ENCODE results near the gene DNAH7. TPM values are rescaled to one million over a fixed set of nuclear protein-coding genes. Genes with fewer than 3 reads are reported as not detected.

Gene DNAH7
- total RNA-seq, 2 experiments from 2014 or later, result not detected

DNA sequence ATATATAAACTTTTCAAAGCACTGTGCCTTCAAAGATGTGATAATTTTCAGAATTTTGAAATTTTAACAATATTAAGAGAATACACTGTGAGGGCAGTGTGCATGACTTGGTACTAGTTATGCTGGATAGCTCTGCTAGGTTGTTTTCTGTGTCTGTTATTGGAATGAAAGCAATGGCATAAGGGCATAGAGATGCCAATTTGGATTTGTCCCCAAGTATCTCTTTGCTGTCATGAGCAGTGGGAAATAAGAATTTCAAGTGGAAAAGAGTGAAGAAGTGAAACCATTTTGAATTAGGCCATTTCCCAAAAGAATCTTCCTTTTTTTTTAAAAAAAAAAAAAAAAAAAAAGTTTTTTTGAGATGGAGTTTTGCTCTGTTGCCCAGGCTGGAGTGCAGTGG, 334.8 kb downstream of the DNAH7 start:
- Mint-ChIP-seq H3K4me1 (peaks cover 2% of the 10 kb centered on the region), H3K9me3 (peaks cover 2% of the 10 kb centered on the region), H3K36me3 (ENCODE audit: low read depth) (peaks cover 41% of the 10 kb centered on the region), H3K27ac (no peak overlapping the region), H3K27me3 (no peaks in the 10 kb centered on the region), H3K4me3 (no peak overlapping the region)
- CTCF ChIA-PET, result no interaction called here
- no peak for DNase-seq
- POLR2A ChIA-PET, result no interaction called here

DNA sequence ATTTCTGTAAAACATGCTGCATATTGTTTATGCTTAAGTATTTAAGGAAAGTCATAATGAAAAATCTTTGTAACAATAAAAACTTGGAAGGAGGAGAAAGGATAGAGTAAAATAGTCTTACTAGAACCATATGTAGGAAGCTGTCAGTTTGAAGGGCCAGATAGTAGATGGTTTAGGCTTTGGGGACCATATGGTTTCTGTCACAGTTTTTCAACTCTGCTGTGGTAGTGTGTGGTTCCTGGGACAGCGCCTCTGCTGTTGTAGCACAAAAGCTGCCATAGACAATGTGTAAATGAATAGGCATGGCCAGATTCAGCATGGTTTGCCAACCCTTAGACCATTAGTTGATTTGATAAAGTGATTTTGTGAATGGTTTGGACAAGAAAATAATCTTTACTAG, 336.1 kb downstream of the DNAH7 start:
- Mint-ChIP-seq H3K36me3 (ENCODE audit: low read depth) (peaks cover 41% of the 10 kb centered on the region), H3K27me3 (no peaks in the 10 kb centered on the region), H3K9me3 (peaks cover 2% of the 10 kb centered on the region), H3K27ac (no peak overlapping the region), H3K4me3 (no peak overlapping the region), H3K4me1 (peaks cover 2% of the 10 kb centered on the region)
- POLR2A ChIA-PET, result no interaction called here
- CTCF ChIA-PET, result no interaction called here
- DNase-seq, result no peak

DNA sequence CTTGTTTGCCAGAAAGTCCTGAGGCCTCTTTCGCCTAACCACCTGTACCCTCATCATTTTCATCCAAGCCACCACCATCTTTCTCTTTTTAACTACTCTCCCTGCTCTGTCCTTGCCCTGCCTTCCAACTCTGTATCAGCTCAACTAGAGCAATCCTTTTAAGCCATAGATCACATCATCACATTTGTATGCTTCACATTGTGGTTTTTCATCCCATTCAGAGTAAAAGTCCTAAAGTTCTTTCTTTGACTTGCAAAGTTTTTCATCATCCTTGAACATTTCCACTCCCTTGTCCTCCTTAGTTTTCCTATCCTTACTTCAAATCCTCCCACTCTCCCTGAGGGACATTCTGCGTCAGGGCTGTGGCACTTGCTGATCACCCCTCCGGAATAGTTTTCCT, 337.7 kb downstream of the DNAH7 start:
- CTCF ChIA-PET, result no interaction called here
- H3K4me3 Mint-ChIP-seq, result no peak overlapping the region
- no peak for DNase-seq
- peaks cover 38% of the 10 kb centered on the region for H3K36me3 Mint-ChIP-seq (ENCODE audit: low read depth)
- POLR2A ChIA-PET, result no interaction called here
- peaks cover 2% of the 10 kb centered on the region for H3K9me3 Mint-ChIP-seq
- no peaks in the 10 kb centered on the region for H3K27me3 Mint-ChIP-seq
- peaks cover 2% of the 10 kb centered on the region for H3K4me1 Mint-ChIP-seq
- H3K27ac Mint-ChIP-seq, result no peak overlapping the region

DNA sequence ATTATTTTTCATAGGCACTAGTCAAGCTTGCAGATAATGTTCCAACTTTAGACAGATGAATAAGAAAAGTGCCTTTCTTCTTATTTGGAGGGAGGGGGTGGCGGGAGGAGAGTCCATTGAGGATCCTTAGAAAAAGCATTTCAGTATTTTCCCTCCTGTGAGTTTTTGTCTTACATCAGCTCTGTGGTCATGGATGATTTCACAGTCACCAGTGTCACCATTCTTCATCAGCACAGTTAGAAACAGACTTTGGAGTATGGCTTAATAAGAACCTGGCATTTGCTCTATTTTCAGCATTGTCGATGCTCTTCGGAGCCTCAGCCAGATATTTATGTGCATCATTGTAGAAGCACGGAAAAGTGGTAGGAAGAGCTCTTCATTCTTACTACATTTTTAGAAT, 341.5 kb downstream of the DNAH7 start:
- H3K4me3 Mint-ChIP-seq, result no peak overlapping the region

DNA sequence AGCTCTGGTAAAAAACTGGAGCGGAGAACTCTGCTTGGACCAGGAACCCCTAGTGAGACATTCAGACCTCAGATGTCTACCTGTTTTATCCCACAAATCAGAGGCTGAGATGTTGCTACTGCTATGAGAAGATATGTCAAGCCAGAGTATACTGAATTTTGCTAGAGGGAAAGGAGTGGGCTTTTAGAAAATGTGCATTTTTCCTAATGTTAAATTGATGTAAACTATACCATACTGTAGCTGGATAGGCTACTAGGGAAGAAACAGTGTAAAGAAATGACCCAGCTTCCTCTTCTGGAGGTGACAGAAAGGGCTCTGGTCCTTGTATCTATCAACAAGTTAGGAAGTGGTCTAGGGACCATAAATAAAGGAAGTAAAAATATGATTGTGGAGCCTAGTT, 346.6 kb downstream of the DNAH7 start:
- CTCF ChIA-PET, result no interaction called here

More for the DNA sequence above, 341.5 kb downstream of the DNAH7 start:
- peaks cover 2% of the 10 kb centered on the region for H3K9me3 Mint-ChIP-seq
- ChIA-PET POLR2A (no interaction called here), CTCF (interaction anchor here (0.5 kb wide), 1 partner anchor 229 kb away, joined by 7 read pairs; no protein-coding TSS in a partner anchor)
- H3K27me3 Mint-ChIP-seq, result no peaks in the 10 kb centered on the region
- no peak overlapping the region for H3K27ac Mint-ChIP-seq
- peaks cover 34% of the 10 kb centered on the region for H3K36me3 Mint-ChIP-seq (ENCODE audit: low read depth)
- DNase-seq, result no peak
- peaks cover 2% of the 10 kb centered on the region for H3K4me1 Mint-ChIP-seq

DNA sequence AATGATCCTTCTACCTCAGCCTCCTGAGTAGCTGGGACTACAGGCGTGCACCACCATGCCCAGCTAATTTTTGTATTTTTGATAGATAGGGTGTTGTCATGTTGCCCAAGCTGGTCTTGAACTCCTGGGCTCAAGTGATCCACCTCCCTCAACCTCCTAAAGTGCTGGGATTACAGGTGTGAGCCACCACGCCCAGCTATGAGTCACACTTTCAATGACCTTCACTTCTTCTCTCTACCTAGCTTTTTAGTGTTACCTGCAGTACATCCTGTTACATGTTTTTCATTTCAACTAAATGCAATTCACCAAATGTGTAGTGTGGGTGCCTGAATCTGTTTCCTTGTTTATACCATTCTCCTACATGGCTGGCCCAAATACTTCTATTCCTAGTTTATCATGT, 347.6 kb downstream of the DNAH7 start:
- Mint-ChIP-seq H3K36me3 (ENCODE audit: low read depth) (peaks cover 35% of the 10 kb centered on the region), H3K27ac (no peak overlapping the region), H3K27me3 (no peaks in the 10 kb centered on the region), H3K4me1 (peaks cover 4% of the 10 kb centered on the region), H3K4me3 (no peak overlapping the region), H3K9me3 (no peaks in the 10 kb centered on the region)
- CTCF ChIA-PET, result interaction anchor here (1.2 kb wide), 1 partner anchor 19 kb away, joined by 3 read pairs; no protein-coding TSS in a partner anchor
- POLR2A ChIA-PET, result no interaction called here
- no peak for DNase-seq

More for the DNA sequence above, 346.6 kb downstream of the DNAH7 start:
- H3K27ac Mint-ChIP-seq, result no peak overlapping the region
- H3K27me3 Mint-ChIP-seq, result no peaks in the 10 kb centered on the region
- H3K4me3 Mint-ChIP-seq, result no peak overlapping the region
- H3K4me1 Mint-ChIP-seq, result peaks cover 4% of the 10 kb centered on the region
- peaks cover 25% of the 10 kb centered on the region for H3K36me3 Mint-ChIP-seq (ENCODE audit: low read depth)
- no peaks in the 10 kb centered on the region for H3K9me3 Mint-ChIP-seq
- no peak for DNase-seq
- POLR2A ChIA-PET, result no interaction called here

DNA sequence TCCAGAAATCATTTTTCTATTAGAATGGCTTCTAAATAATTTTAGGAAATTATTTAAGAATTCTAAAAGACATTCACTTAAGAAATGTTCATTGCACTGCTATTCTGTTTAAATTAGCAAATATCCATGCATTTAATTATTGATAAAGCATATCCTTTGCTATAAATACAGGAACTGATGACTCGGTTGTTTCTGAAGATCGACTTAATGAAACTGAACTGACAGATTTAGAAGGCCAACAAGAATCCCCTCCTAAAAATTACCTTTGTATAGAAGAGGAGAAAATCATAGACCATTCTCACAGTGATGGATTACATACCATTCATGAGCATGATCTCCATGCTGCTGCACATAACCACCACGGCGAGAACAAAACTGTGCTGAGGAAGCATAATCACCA, 352.2 kb downstream of the DNAH7 start:
- no peak for DNase-seq
- Mint-ChIP-seq H3K4me1 (peaks cover 4% of the 10 kb centered on the region), H3K27ac (no peak overlapping the region), H3K9me3 (no peaks in the 10 kb centered on the region), H3K27me3 (no peaks in the 10 kb centered on the region), H3K4me3 (no peak overlapping the region), H3K36me3 (ENCODE audit: low read depth) (peaks cover 43% of the 10 kb centered on the region)
- ChIA-PET CTCF (no interaction called here), POLR2A (no interaction called here)

DNA sequence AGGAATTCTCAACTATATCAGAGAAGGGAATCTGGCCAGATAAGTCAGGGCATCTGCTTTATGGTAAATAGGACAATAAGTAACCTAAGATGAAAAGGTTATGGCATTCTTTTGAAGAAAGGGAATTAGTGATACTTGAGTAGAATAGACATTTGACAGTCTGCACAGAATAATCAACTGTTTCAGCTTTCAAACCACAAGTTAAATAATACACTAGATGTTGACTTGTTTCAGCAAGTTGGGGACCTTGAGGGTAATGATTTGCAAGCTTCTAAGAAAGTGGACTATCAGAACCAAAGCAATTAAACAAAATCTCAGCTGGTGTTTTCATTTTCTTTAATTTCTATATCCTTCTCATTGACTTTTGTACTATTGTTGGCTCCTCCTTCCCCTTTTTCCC, 357.2 kb downstream of the DNAH7 start:
- Mint-ChIP-seq H3K9me3 (no peaks in the 10 kb centered on the region), H3K36me3 (ENCODE audit: low read depth) (peaks cover 38% of the 10 kb centered on the region), H3K4me3 (no peak overlapping the region), H3K27ac (no peak overlapping the region), H3K4me1 (no peaks in the 10 kb centered on the region), H3K27me3 (no peaks in the 10 kb centered on the region)
- no peak for DNase-seq
- ChIA-PET CTCF (no interaction called here), POLR2A (no interaction called here)

DNA sequence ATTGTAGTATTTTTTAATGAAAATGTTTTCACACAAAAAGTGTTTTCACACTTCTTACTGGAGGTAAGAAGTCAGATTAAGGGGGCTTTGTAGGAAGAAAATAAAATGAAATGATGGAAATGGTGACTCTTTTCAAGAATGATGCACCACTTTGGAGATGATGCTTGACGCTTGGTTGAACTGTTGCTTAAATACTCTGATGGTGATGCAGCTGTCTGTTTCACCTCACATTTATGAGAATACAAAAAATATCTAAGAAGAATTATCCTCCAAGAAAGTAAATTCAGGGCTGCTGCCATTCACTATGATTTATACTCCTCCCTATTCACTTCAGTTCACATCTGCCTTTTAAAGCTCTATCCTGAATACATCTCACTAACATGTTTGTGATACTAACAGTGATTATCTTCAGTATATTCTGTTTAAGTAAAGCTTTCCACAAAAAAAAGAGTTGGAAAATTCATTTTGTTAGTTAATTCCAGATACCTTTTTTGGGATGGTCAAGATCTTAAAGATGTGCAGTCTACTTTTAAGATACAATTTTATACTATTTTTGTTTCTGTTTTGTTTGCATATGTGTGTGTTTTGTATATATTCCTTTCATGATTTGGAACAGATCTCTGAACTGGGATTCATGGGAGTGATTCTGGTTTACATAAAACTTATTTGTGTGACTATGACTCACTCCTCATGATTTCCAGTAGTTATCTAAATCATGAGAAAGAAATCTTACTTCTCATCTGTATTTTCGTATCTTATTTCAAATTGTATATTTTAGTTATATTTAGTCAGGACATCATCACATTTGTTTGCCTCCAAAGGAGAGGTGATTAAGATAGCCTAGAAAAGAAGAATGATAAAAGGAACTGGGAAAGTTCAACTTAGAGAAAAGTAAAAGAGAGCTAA, 358.5 kb downstream of the DNAH7 start:
- Mint-ChIP-seq H3K27ac (no peak overlapping the region), H3K4me1 (no peaks in the 10 kb centered on the region), H3K4me3 (no peak overlapping the region), H3K36me3 (ENCODE audit: low read depth) (peaks cover 31% of the 10 kb centered on the region), H3K27me3 (no peaks in the 10 kb centered on the region), H3K9me3 (no peaks in the 10 kb centered on the region)
- DNase-seq, result no peak
- ChIA-PET CTCF (no interaction called here), POLR2A (no interaction called here)

DNA sequence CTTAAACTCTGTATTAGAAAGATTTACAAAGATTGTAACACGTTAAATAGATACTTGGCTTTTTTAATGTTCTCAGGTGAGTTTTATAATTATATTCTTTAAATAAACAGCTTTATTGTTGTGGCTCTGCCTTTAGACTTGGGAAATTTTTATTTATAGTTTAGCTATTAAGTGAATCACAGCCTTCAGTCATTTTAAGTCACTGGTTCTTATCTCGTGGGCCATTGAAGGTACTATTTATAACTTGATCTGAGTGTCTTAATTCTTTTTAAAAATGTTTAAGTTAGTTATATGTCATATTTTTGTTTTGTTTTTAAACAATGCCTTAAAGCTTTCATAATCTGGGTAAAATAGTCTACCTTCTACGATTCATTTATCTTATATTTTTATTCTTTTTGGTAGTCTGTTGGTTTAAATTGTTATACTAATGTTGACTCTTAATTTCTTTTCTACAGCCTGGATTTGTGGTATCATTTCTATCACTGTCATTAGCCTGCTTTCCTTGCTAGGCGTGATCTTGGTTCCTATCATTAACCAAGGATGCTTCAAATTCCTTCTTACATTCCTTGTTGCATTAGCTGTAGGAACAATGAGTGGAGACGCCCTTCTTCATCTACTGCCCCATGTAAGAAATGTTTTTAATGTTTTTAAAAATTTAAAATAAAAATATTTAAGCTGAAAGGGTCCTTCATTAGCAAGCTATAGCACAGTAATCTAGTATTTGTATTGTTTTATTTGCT, 362.3 kb downstream of the DNAH7 start:
- Mint-ChIP-seq H3K4me1 (no peaks in the 10 kb centered on the region), H3K27me3 (no peaks in the 10 kb centered on the region), H3K36me3 (ENCODE audit: low read depth) (peaks cover 36% of the 10 kb centered on the region), H3K9me3 (no peaks in the 10 kb centered on the region), H3K27ac (no peak overlapping the region), H3K4me3 (no peak overlapping the region)
- CTCF ChIA-PET, result no interaction called here
- POLR2A ChIA-PET, result no interaction called here
- DNase-seq, result no peak

DNA sequence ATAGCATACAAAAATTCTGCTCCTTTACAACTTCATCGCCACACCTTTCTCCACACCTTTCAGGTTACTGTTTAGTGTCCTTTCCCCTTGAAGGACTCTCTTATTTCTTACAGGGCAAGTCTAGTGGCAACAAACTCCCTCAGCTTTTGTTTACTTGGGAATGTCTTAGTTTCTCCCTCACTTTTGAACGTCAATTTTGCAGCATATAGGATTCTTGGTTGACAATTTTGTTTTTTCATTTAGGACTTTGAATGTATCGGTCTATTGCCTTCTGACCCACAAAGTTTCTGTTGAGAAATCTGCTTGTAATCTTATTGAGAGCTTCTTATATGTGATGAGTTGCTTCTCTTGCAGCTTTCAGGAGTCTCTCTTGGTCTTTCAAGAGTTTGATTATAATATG, 368.2 kb downstream of the DNAH7 start:
- DNase-seq, result no peak
- Mint-ChIP-seq H3K9me3 (peaks cover 14% of the 10 kb centered on the region), H3K27me3 (no peaks in the 10 kb centered on the region), H3K36me3 (ENCODE audit: low read depth) (peaks cover 48% of the 10 kb centered on the region), H3K4me3 (no peak overlapping the region), H3K4me1 (peaks cover 7% of the 10 kb centered on the region), H3K27ac (no peak overlapping the region)
- ChIA-PET CTCF (no interaction called here), POLR2A (no interaction called here)

DNA sequence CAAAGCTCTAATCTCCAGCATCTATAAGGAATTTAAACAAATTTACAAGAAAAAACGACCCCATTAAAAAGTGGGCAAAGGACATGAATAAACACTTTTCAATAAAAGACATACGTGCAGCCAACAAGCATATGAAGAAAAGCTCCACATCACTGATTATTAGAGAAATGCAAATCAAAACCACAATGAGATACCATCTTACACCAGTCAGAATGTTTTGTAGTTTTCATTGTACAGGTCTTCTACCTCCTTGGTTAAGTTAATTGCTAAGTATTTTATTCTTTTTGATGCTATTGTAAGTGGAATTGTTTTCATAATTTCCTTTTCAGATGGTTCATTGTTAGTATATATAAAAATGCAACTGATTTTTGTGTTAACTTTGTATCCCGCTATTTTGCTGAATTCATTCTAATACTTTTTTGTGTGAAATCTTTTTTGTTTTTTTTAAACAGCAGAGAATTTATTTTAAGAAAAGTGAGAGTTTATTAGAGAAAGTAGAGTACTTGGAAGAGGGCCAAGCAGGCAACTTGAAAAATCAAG, 370.9 kb downstream of the DNAH7 start:
- ChIA-PET POLR2A (no interaction called here), CTCF (no interaction called here)
- H3K36me3 Mint-ChIP-seq (ENCODE audit: low read depth), result peaks cover 63% of the 10 kb centered on the region

DNA sequence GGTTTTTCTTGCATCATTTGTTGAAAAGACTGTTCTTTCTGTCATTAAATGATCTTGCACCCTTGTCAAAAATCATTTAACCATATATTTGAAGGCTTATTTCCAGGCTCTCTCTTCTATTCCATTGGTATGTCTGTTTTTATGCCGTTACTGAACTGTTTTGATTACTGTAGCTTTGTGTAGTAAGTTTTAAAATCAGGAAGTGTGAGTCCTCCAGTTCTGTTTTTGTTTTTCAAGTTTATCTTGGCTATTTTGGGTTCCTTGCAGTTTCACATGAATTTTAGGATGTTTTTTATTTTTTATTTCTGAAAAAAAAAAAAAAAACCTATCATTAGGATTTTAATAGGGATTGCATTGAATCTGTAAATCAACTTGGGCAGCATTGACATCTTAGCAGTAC, 372.6 kb downstream of the DNAH7 start:
- Mint-ChIP-seq H3K27me3 (no peaks in the 10 kb centered on the region), H3K4me3 (no peak overlapping the region), H3K9me3 (peaks cover 37% of the 10 kb centered on the region), H3K36me3 (ENCODE audit: low read depth) (peaks cover 66% of the 10 kb centered on the region), H3K4me1 (peaks cover 29% of the 10 kb centered on the region), H3K27ac (no peak overlapping the region)
- CTCF ChIA-PET, result no interaction called here
- POLR2A ChIA-PET, result no interaction called here
- no peak for DNase-seq

More for the DNA sequence above, 370.9 kb downstream of the DNAH7 start:
- no peak overlapping the region for H3K27ac Mint-ChIP-seq
- H3K27me3 Mint-ChIP-seq, result no peaks in the 10 kb centered on the region
- H3K4me3 Mint-ChIP-seq, result no peak overlapping the region
- H3K9me3 Mint-ChIP-seq, result peaks cover 26% of the 10 kb centered on the region
- peaks cover 18% of the 10 kb centered on the region for H3K4me1 Mint-ChIP-seq
- no peak for DNase-seq

Measured in activated CD4-positive, alpha-beta memory T cell treated with anti-CD3 and anti-CD28 coated beads, Interleukin-2, amount 10 ng/mL, durations not matched to agents 7 days and 5 days (primary cell).